Fibroblast of pulmonary artery (primary cell): ENCODE data around the gene ARV1.

Experiments
- DNase-seq: peaks from one replicate; pipeline ENCODE4 v3.0.0-alpha.2; 2010; ENCODE audit warnings: low read depth
- H3K4me3 ChIP-seq: replicated peaks from 2 replicates; pipeline ENCODE4 v1.5.1; 2011; ENCODE audit warnings: low read depth, mild to moderate bottlenecking, control low read depth, low read length, moderate library complexity
- CTCF ChIP-seq: IDR thresholded peaks from 2 replicates; pipeline ENCODE4 v1.5.1; 2011; ENCODE audit warnings: mild to moderate bottlenecking, control low read depth, low read length, inconsistent platforms; ENCODE audit errors: missing control alignments

The ARV1 gene

GRCh38 chr1:230978491-230979388, at the start of gene ARV1, which contains the start of gene TTC13:
Gene ARV1, plus strand, starts transcription at chr1:230979094. Its CDS starts 12 bp downstream, at chr1:230979106.
Gene TTC13, minus strand, starts transcription at chr1:230978861. Its CDS starts 31 bp downstream, at chr1:230978830.
- peak; percentile 99 for DNase-seq
- no peak for TF ChIP-seq CTCF
- H3K4me3 ChIP-seq, result peak within 1 kb of the TSS; percentile 97

- H3K4me3 ChIP-seq, result no peak overlapping the region
- TF ChIP-seq CTCF, result no peak
- no peak for DNase-seq
Measured at GRCh38 chr1:230930986-230931385, 47.9 kb upstream of the ARV1 start.

- TF ChIP-seq CTCF, result no peak
- no peak for DNase-seq
- no peak overlapping the region for H3K4me3 ChIP-seq
Measured at GRCh38 chr1:230935852-230936251, 43.0 kb upstream of the ARV1 start.

- TF ChIP-seq CTCF, result no peak
- no peak overlapping the region for H3K4me3 ChIP-seq
- DNase-seq, result no peak
Measured at GRCh38 chr1:230936475-230936874, 42.4 kb upstream of the ARV1 start.

GRCh38 chr1:230937371-230937770, 41.5 kb upstream of the ARV1 start:
- peak; percentile 3 for DNase-seq
- TF ChIP-seq CTCF, result no peak
- no peak overlapping the region for H3K4me3 ChIP-seq

- TF ChIP-seq CTCF, result no peak
Measured at GRCh38 chr1:230938924-230939368, 39.9 kb upstream of the ARV1 start.

More at GRCh38 chr1:230938924-230939368, 39.9 kb upstream of the ARV1 start:
- no peak for DNase-seq
- H3K4me3 ChIP-seq, result no peak overlapping the region
